Stimulated activated CD8-positive, alpha-beta memory T cell treated with anti-CD3 and anti-CD28 coated beads, Interleukin-15, amount 100 ng/mL, for 1 hour (primary cell): ENCODE data around the gene TMUB2.

Experiments used
- DNase-seq: peaks from one replicate; pipeline ENCODE4 v3.0.0-alpha.2; 2020; ENCODE audit warnings: low read depth

The TMUB2 gene

GRCh38 chr17:44176671-44177501, 9.9 kb upstream of the TMUB2 start:
- no peak for DNase-seq

- DNase-seq = no peak
These were observed 9.1 kb upstream of the TMUB2 start for GRCh38 chr17:44177640-44178039.

- no peak for DNase-seq
These were observed 8.6 kb upstream of the TMUB2 start for GRCh38 chr17:44178133-44178532.

GRCh38 chr17:44183024-44183423, 3.7 kb upstream of the TMUB2 start:
- DNase-seq = no peak

- no peak for DNase-seq
These were observed 2.5 kb upstream of the TMUB2 start for GRCh38 chr17:44184212-44184810.

GRCh38 chr17:44187131-44187899, 543 bp downstream of the TMUB2 start:
- no peak for DNase-seq

GRCh38 chr17:44188576-44189403, 2.0 kb downstream of the TMUB2 start:
- no peak for DNase-seq

- no peak for DNase-seq
These were observed 3.7 kb downstream of the TMUB2 start for GRCh38 chr17:44190481-44190880.

GRCh38 chr17:44191369-44191768, 4.6 kb downstream of the TMUB2 start:
- DNase-seq = no peak

GRCh38 chr17:44191941-44192496, 5.2 kb downstream of the TMUB2 start:
- no peak for DNase-seq

- no peak for DNase-seq
These were observed 6.0 kb downstream of the TMUB2 start for GRCh38 chr17:44192750-44193149.

- no peak for DNase-seq
These were observed 6.7 kb downstream of the TMUB2 start for GRCh38 chr17:44193326-44194084.

GRCh38 chr17:44197107-44197506, 10.3 kb downstream of the TMUB2 start:
- no peak for DNase-seq

- DNase-seq = no peak
These were observed 11.4 kb downstream of the TMUB2 start for GRCh38 chr17:44197980-44198720.

- DNase-seq = no peak
These were observed 12.2 kb downstream of the TMUB2 start for GRCh38 chr17:44198721-44199552.

- DNase-seq = peak; percentile 99
These were observed 13.0 kb downstream of the TMUB2 start, which contains the start of gene ATXN7L3 for GRCh38 chr17:44199553-44200477. TSS of gene ATXN7L3 (minus strand) at chr17:44199884. CDS start at chr17:44198070, 1,814 bp downstream.

- DNase-seq = no peak
These were observed 13.8 kb downstream of the TMUB2 start for GRCh38 chr17:44200478-44201155.
